Activated CD4-positive, alpha-beta T cell treated with anti-CD3 and anti-CD28 coated beads for 36 hours (primary cell): ENCODE data around the gene IL17D. TPM values are rescaled to one million over a fixed set of nuclear protein-coding genes. Genes with fewer than 3 reads are reported as not detected.

ENCODE experiments used
- ATAC-seq: fragments of 200-7000 bp; cut with Tn5 transposase; one replicate; pipeline ENCODE4 v1.10.0; 2021; ENCODE audit warnings: mild to moderate bottlenecking, moderate library complexity
- CTCF ChIA-PET: fragments of 350-600 bp; sonication (Branson Sonifier 250); formaldehyde crosslinking; loops from one replicate; lab custom pipeline; 2021; ENCODE audit warnings: antibody characterized with exemption; lab: Charles Lee
- POLR2A ChIA-PET: fragments of 350-600 bp; sonication (Branson Sonifier 250); formaldehyde crosslinking; loops from one replicate; lab custom pipeline; 2021; ENCODE audit warnings: antibody characterized with exemption, inconsistent platforms; lab: Charles Lee
- DNase-seq: peaks from one replicate; pipeline ENCODE4 v3.0.0-alpha.2; 2020
- H3K27ac Mint-ChIP-seq: one replicate; pipeline ENCODE4 v1.8.0; 2021; ENCODE audit warnings: mixed read lengths
- H3K27me3 Mint-ChIP-seq: one replicate; pipeline ENCODE4 v1.8.0; 2021; ENCODE audit warnings: mixed read lengths
- H3K36me3 Mint-ChIP-seq: one replicate; pipeline ENCODE4 v1.8.0; 2021; ENCODE audit warnings: low read depth, mixed read lengths
- H3K4me1 Mint-ChIP-seq: one replicate; pipeline ENCODE4 v1.8.0; 2021; ENCODE audit warnings: mixed read lengths
- H3K4me3 Mint-ChIP-seq: one replicate; pipeline ENCODE4 v1.8.0; 2021; ENCODE audit warnings: mild to moderate bottlenecking, moderate library complexity, mixed read lengths
- H3K9me3 Mint-ChIP-seq: one replicate; pipeline ENCODE4 v1.8.0; 2021; ENCODE audit warnings: low read depth, mixed read lengths
- intact Hi-C, 2 experiments: fragments of 100-400 bp; cut with DNase I in 1 of 2; cut with micrococcal nuclease in 1 of 2; formaldehyde crosslinking; loops; one replicate each; pipeline versions ENCODE4 v1.14.2 to v1.15.1; 2022 to 2024; cut with DNase I, micrococcal nuclease
- total RNA-seq, 2 experiments: library from RNA; stranded (reverse); gene quantifications; one replicate each; pipeline ENCODE4 v1.2.3, GENCODE V29; 2021

IL17D gene
- total RNA-seq: under 1 TPM; 0.19 to 0.21 TPM

GRCh38 chr13:20702915-20703779 is at the start of gene IL17D:
Gene IL17D, plus strand, starts transcription at chr13:20703699. Its CDS starts 303 bp downstream, at chr13:20704002.
- ChIA-PET CTCF (interaction anchor here (0.6 to 5.0 kb wide), 18 partner anchors 8 to 506 kb away, joined by 3 to 28 read pairs (median 3); partner anchors contain the start of genes CRYL1 and EEF1AKMT1), POLR2A (no interaction called here)
- H3K27ac Mint-ChIP-seq: peak within 1 kb of the TSS; percentile 63
- ATAC-seq: peak; percentile 27
- H3K27me3 Mint-ChIP-seq: peaks cover 21% of the 10 kb centered on the region
- peak; percentile 59 for DNase-seq
- no peaks in the 10 kb centered on the region for H3K9me3 Mint-ChIP-seq
- H3K36me3 Mint-ChIP-seq: no peaks in the 10 kb centered on the region
- intact Hi-C loops: loop anchor here (2.0 to 10.0 kb wide), 6 partner anchors 69 to 969 kb away; partner anchors contain the start of genes GJB2 (in 2 of the 2), EEF1AKMT1 (in 1 of the 2), FGF9 (in 1 of the 2) and IFT88 (in 1 of the 2)
- peaks cover 13% of the 10 kb centered on the region for H3K4me1 Mint-ChIP-seq
- peak within 1 kb of the TSS; percentile 82 for H3K4me3 Mint-ChIP-seq

GRCh38 chr13:20654156-20654555 is 49.3 kb upstream of the IL17D start:
- ATAC-seq (no peak), DNase-seq (no peak)
- H3K9me3 Mint-ChIP-seq: no peaks in the 10 kb centered on the region
- peaks cover 7% of the 10 kb centered on the region for H3K36me3 Mint-ChIP-seq
- H3K4me3 Mint-ChIP-seq: no peak overlapping the region
- POLR2A ChIA-PET: no interaction called here
- no peaks in the 10 kb centered on the region for H3K27me3 Mint-ChIP-seq
- H3K27ac Mint-ChIP-seq: no peak overlapping the region
- intact Hi-C loops: loop anchor here in 1 of 2 experiments (5.0 kb wide), 1 partner anchor 347 kb away; no protein-coding TSS in a partner anchor
- CTCF ChIA-PET: interaction anchor here (1.1 to 1.4 kb wide), 2 partner anchors 11 to 618 kb away, joined by 3 read pairs; no protein-coding TSS in a partner anchor
- H3K4me1 Mint-ChIP-seq: no peaks in the 10 kb centered on the region

- Mint-ChIP-seq H3K27ac (no peak overlapping the region), H3K27me3 (no peaks in the 10 kb centered on the region), H3K9me3 (no peaks in the 10 kb centered on the region), H3K36me3 (peaks cover 7% of the 10 kb centered on the region), H3K4me1 (no peaks in the 10 kb centered on the region), H3K4me3 (no peak overlapping the region)
- DNase-seq (no peak), ATAC-seq (no peak)
- POLR2A ChIA-PET: no interaction called here
- CTCF ChIA-PET: interaction anchor here (0.7 kb wide), 1 partner anchor 184 kb away, joined by 3 read pairs; no protein-coding TSS in a partner anchor
- intact Hi-C loops: no loop called here
These were observed 45.0 kb upstream of the IL17D start for GRCh38 chr13:20658451-20659040.

- ChIA-PET POLR2A (no interaction called here), CTCF (no interaction called here)
- Mint-ChIP-seq H3K4me1 (no peaks in the 10 kb centered on the region), H3K36me3 (peaks cover 5% of the 10 kb centered on the region), H3K27me3 (no peaks in the 10 kb centered on the region), H3K27ac (no peak overlapping the region), H3K4me3 (no peak overlapping the region), H3K9me3 (no peaks in the 10 kb centered on the region)
- ATAC-seq (no peak), DNase-seq (no peak)
- intact Hi-C loops: no loop called here
These were observed 39.1 kb upstream of the IL17D start for GRCh38 chr13:20664351-20664750.

GRCh38 chr13:20666948-20667347 is 36.6 kb upstream of the IL17D start:
- POLR2A ChIA-PET: no interaction called here
- no peak overlapping the region for H3K27ac Mint-ChIP-seq
- no peaks in the 10 kb centered on the region for H3K4me1 Mint-ChIP-seq
- intact Hi-C loops: no loop called here
- no peaks in the 10 kb centered on the region for H3K27me3 Mint-ChIP-seq
- DNase-seq (no peak), ATAC-seq (no peak)
- no peak overlapping the region for H3K4me3 Mint-ChIP-seq
- H3K9me3 Mint-ChIP-seq: no peaks in the 10 kb centered on the region
- peaks cover 5% of the 10 kb centered on the region for H3K36me3 Mint-ChIP-seq
- CTCF ChIA-PET: interaction anchor here (0.8 kb wide), 1 partner anchor 11 kb away, joined by 3 read pairs; no protein-coding TSS in a partner anchor

GRCh38 chr13:20667857-20668437 is 35.6 kb upstream of the IL17D start:
- POLR2A ChIA-PET: no interaction called here
- intact Hi-C loops: no loop called here
- H3K4me1 Mint-ChIP-seq: no peaks in the 10 kb centered on the region
- peaks cover 5% of the 10 kb centered on the region for H3K36me3 Mint-ChIP-seq
- H3K4me3 Mint-ChIP-seq: no peak overlapping the region
- no peak overlapping the region for H3K27ac Mint-ChIP-seq
- ATAC-seq (no peak), DNase-seq (no peak)
- CTCF ChIA-PET: interaction anchor here (0.8 to 1.0 kb wide), 2 partner anchors 10 to 175 kb away, joined by 3 read pairs; no protein-coding TSS in a partner anchor
- H3K27me3 Mint-ChIP-seq: no peaks in the 10 kb centered on the region
- no peaks in the 10 kb centered on the region for H3K9me3 Mint-ChIP-seq

- intact Hi-C loops: no loop called here
- ChIA-PET POLR2A (no interaction called here), CTCF (no interaction called here)
- Mint-ChIP-seq H3K27me3 (no peaks in the 10 kb centered on the region), H3K4me1 (no peaks in the 10 kb centered on the region), H3K4me3 (no peak overlapping the region), H3K27ac (no peak overlapping the region), H3K9me3 (no peaks in the 10 kb centered on the region), H3K36me3 (peaks cover 4% of the 10 kb centered on the region)
- DNase-seq (no peak), ATAC-seq (no peak)
These were observed 34.3 kb upstream of the IL17D start for GRCh38 chr13:20669162-20669561.

GRCh38 chr13:20671789-20672188 is 31.7 kb upstream of the IL17D start:
- intact Hi-C loops: no loop called here
- Mint-ChIP-seq H3K4me1 (no peaks in the 10 kb centered on the region), H3K4me3 (no peak overlapping the region), H3K36me3 (no peaks in the 10 kb centered on the region), H3K27me3 (no peaks in the 10 kb centered on the region), H3K9me3 (no peaks in the 10 kb centered on the region), H3K27ac (no peak overlapping the region)
- ChIA-PET CTCF (interaction anchor here (1.0 kb wide), 1 partner anchor 178 kb away, joined by 5 read pairs; no protein-coding TSS in a partner anchor), POLR2A (no interaction called here)
- no peak for ATAC-seq
- no peak for DNase-seq

- Mint-ChIP-seq H3K4me1 (no peaks in the 10 kb centered on the region), H3K27ac (no peak overlapping the region), H3K9me3 (no peaks in the 10 kb centered on the region), H3K36me3 (no peaks in the 10 kb centered on the region), H3K4me3 (no peak overlapping the region), H3K27me3 (no peaks in the 10 kb centered on the region)
- ChIA-PET CTCF (interaction anchor here (1.4 kb wide), 1 partner anchor 251 kb away, joined by 4 read pairs; no protein-coding TSS in a partner anchor), POLR2A (no interaction called here)
- intact Hi-C loops: no loop called here
- ATAC-seq (no peak), DNase-seq (no peak)
These were observed 30.7 kb upstream of the IL17D start for GRCh38 chr13:20672772-20673171.

GRCh38 chr13:20673715-20674114 is 29.8 kb upstream of the IL17D start:
- intact Hi-C loops: no loop called here
- H3K27ac Mint-ChIP-seq: no peak overlapping the region
- no peaks in the 10 kb centered on the region for H3K9me3 Mint-ChIP-seq
- CTCF ChIA-PET: interaction anchor here (1.4 kb wide), 1 partner anchor 250 kb away, joined by 4 read pairs; no protein-coding TSS in a partner anchor
- H3K36me3 Mint-ChIP-seq: no peaks in the 10 kb centered on the region
- ATAC-seq (no peak), DNase-seq (no peak)
- POLR2A ChIA-PET: no interaction called here
- no peak overlapping the region for H3K4me3 Mint-ChIP-seq
- no peaks in the 10 kb centered on the region for H3K27me3 Mint-ChIP-seq
- no peaks in the 10 kb centered on the region for H3K4me1 Mint-ChIP-seq

- Mint-ChIP-seq H3K27me3 (no peaks in the 10 kb centered on the region), H3K36me3 (no peaks in the 10 kb centered on the region), H3K9me3 (no peaks in the 10 kb centered on the region), H3K4me3 (no peak overlapping the region), H3K27ac (no peak overlapping the region), H3K4me1 (no peaks in the 10 kb centered on the region)
- ATAC-seq (no peak), DNase-seq (no peak)
- POLR2A ChIA-PET: no interaction called here
- intact Hi-C loops: no loop called here
- CTCF ChIA-PET: interaction anchor here (0.9 kb wide), 1 partner anchor 183 kb away, joined by 3 read pairs; no protein-coding TSS in a partner anchor
These were observed 27.3 kb upstream of the IL17D start for GRCh38 chr13:20676213-20676612.
